Measurements from ENCODE around the gene LIN28B.

LIN28B gene

DNA sequence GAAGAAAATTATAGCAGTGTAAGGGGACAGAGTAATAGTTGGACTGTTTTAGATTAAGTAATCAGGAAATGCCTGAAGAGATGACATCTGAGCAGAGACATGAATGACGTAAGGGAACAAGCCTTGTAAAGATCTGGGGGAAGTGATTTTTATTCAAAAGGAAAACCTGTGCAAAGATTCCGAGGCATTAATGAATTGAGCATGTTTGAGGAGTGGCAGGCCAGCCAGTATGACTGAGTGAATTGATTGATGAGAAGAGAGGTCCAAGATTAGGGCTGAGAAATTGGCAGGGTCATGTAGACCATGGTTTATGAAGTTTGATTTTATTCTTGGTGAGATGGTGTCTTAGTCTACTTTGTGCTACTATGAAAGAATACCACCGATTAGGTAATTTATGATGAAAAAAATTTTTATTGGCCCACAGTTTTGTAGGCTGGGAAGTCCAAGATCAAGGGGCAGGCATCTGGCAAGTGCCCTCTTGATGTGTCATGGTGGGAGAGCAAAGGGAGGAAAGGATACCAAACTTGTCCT lies 95.1 kb downstream of the LIN28B start:
- H3K4me2 ChIP-seq (ENCODE audit: insufficient read depth, low read length): no peak overlapping the region
- no peaks in the 10 kb centered on the region for H3K27me3 ChIP-seq (ENCODE audit: insufficient read depth, low read length, poor library complexity)
- no peaks in the 10 kb centered on the region for H3K4me1 ChIP-seq (ENCODE audit: insufficient read depth, low read length)
- no peaks in the 10 kb centered on the region for H4K20me1 ChIP-seq (ENCODE audit: insufficient read depth, low read length)
- no peak for DNase-seq
- H3K36me3 ChIP-seq (ENCODE audit: insufficient read depth, low read length): no peaks in the 10 kb centered on the region
- H3K4me3 ChIP-seq (ENCODE audit: low read depth in 1 of 2, low read length in 2 of 2): no peak overlapping the region
- no peak overlapping the region for H3K27ac ChIP-seq (ENCODE audit: low read length)
- ATAC-seq (ENCODE audit: insufficient read depth, low read depth): no peak
- no peak overlapping the region for H3K9ac ChIP-seq (ENCODE audit: low read depth, low read length)
- H2AFZ ChIP-seq (ENCODE audit: low read depth, low read length): no peak overlapping the region
- H3K9me3 ChIP-seq (ENCODE audit: insufficient read depth, low read length, severe bottlenecking): no peaks in the 10 kb centered on the region
- no peaks in the 10 kb centered on the region for H3K79me2 ChIP-seq (ENCODE audit: insufficient read depth, low read length)
- TF ChIP-seq, protein P1, sequence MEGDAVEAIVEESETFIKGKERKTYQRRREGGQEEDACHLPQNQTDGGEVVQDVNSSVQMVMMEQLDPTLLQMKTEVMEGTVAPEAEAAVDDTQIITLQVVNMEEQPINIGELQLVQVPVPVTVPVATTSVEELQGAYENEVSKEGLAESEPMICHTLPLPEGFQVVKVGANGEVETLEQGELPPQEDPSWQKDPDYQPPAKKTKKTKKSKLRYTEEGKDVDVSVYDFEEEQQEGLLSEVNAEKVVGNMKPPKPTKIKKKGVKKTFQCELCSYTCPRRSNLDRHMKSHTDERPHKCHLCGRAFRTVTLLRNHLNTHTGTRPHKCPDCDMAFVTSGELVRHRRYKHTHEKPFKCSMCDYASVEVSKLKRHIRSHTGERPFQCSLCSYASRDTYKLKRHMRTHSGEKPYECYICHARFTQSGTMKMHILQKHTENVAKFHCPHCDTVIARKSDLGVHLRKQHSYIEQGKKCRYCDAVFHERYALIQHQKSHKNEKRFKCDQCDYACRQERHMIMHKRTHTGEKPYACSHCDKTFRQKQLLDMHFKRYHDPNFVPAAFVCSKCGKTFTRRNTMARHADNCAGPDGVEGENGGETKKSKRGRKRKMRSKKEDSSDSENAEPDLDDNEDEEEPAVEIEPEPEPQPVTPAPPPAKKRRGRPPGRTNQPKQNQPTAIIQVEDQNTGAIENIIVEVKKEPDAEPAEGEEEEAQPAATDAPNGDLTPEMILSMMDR (IDR thresholded peaks at IDR 0.05; ENCODE audit: borderline replicate concordance, extremely low read depth, low read length, poor library complexity, severe bottlenecking): no peak
- TF ChIP-seq EZH2 (IDR thresholded peaks at IDR 0.05; ENCODE audit: borderline replicate concordance, low read depth, low read length, severe bottlenecking): no peak

DNA sequence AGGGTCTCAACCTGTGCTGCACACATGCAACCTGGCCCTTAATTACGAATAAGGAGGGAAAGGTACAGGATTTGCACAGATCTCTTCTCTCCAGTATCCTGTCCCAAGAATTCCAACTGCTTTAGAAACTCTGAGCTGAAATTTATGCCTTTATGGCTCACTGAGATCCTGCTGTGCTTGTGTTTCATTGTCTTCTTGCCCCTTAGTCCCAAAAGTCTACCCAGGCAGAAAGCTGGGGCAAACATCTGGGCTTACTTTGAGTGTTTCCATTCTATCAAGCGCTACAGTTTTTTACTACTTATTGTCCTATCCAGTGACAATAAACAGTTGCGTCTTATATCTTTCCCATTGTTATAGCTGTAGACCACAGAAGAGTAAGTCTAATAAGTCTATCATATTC lies 99.7 kb downstream of the LIN28B start:
- Histone ChIP-seq H3K4me2 (ENCODE audit: insufficient read depth, low read length) (no peak overlapping the region), H3K4me1 (ENCODE audit: insufficient read depth, low read length) (peaks cover 11% of the 10 kb centered on the region), H3K9me3 (ENCODE audit: insufficient read depth, low read length, severe bottlenecking) (no peaks in the 10 kb centered on the region), H4K20me1 (ENCODE audit: insufficient read depth, low read length) (no peaks in the 10 kb centered on the region), H3K36me3 (ENCODE audit: insufficient read depth, low read length) (no peaks in the 10 kb centered on the region), H3K9ac (ENCODE audit: low read depth, low read length) (no peak overlapping the region), H3K27me3 (ENCODE audit: insufficient read depth, low read length, poor library complexity) (no peaks in the 10 kb centered on the region), H3K27ac (ENCODE audit: low read length) (no peak overlapping the region), H3K4me3 (ENCODE audit: low read depth in 1 of 2, low read length in 2 of 2) (no peak overlapping the region), H2AFZ (ENCODE audit: low read depth, low read length) (no peak overlapping the region), H3K79me2 (ENCODE audit: insufficient read depth, low read length) (no peaks in the 10 kb centered on the region)
- no peak for DNase-seq
- TF ChIP-seq, protein P1 (IDR thresholded peaks at IDR 0.05; ENCODE audit: borderline replicate concordance, extremely low read depth, low read length, poor library complexity, severe bottlenecking): no peak
- no peak for TF ChIP-seq EZH2 (IDR thresholded peaks at IDR 0.05; ENCODE audit: borderline replicate concordance, low read depth, low read length, severe bottlenecking)
- no peak for ATAC-seq (ENCODE audit: insufficient read depth, low read depth)

DNA sequence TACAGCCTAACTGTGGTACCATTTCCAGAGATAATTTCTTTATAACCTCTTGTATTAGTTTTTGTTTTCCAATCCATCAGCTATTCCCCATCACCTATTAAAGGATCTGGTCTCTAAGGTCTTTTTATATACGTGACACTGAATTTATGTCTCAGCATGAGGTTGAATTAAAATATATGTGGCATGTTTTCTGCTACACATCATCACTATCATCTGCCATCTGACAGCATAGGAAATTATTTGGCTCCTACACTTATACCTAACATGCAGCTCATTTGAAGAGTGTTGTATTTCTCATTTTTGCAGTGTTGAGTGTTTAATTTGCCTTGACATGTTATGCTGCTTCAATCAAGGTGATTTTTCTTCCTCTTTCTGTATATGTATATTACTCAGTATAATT lies 100.3 kb downstream of the LIN28B start:
- H3K4me3 ChIP-seq (ENCODE audit: low read depth in 1 of 2, low read length in 2 of 2): no peak overlapping the region
- no peaks in the 10 kb centered on the region for H3K27me3 ChIP-seq (ENCODE audit: insufficient read depth, low read length, poor library complexity)
- H3K79me2 ChIP-seq (ENCODE audit: insufficient read depth, low read length): no peaks in the 10 kb centered on the region
- no peak for DNase-seq
- H4K20me1 ChIP-seq (ENCODE audit: insufficient read depth, low read length): no peaks in the 10 kb centered on the region
- no peak for TF ChIP-seq EZH2 (IDR thresholded peaks at IDR 0.05; ENCODE audit: borderline replicate concordance, low read depth, low read length, severe bottlenecking)
- TF ChIP-seq, protein P1 (IDR thresholded peaks at IDR 0.05; ENCODE audit: borderline replicate concordance, extremely low read depth, low read length, poor library complexity, severe bottlenecking): no peak
- H3K4me1 ChIP-seq (ENCODE audit: insufficient read depth, low read length): peaks cover 11% of the 10 kb centered on the region
- H3K4me2 ChIP-seq (ENCODE audit: insufficient read depth, low read length): no peak overlapping the region
- H2AFZ ChIP-seq (ENCODE audit: low read depth, low read length): no peak overlapping the region
- H3K9me3 ChIP-seq (ENCODE audit: insufficient read depth, low read length, severe bottlenecking): no peaks in the 10 kb centered on the region
- no peak for ATAC-seq (ENCODE audit: insufficient read depth, low read depth)
- H3K36me3 ChIP-seq (ENCODE audit: insufficient read depth, low read length): no peaks in the 10 kb centered on the region
- no peak overlapping the region for H3K27ac ChIP-seq (ENCODE audit: low read length)
- H3K9ac ChIP-seq (ENCODE audit: low read depth, low read length): no peak overlapping the region

Data from DND-41 (cell line).